22Rv1 (cell line): ENCODE results near the gene CDH16.
"Not testable (repeated sequence)": the region's sequence is repeated elsewhere in the genome, so short reads cannot be mapped to it uniquely, and the experiment has no call there.

Experiments used
- H3K27ac ChIP-seq: fragments of 450-650 bp; 2 replicates; pipeline ENCODE4 v1.5.1; 2017
- CTCF ChIP-seq: fragments of 450-650 bp; IDR thresholded peaks from 2 replicates; pipeline ENCODE4 v1.5.1; 2017; ENCODE audit warnings: mild to moderate bottlenecking
- ZFX ChIP-seq: fragments of 450-650 bp; IDR thresholded peaks from 2 replicates; pipeline ENCODE4 v1.6.1; 2017; ENCODE audit warnings: antibody characterized with exemption, borderline replicate concordance

Gene CDH16

GRCh38 chr16:66945939-66946338 lies 27.3 kb upstream of the CDH16 start:
- no peak overlapping the region for H3K27ac ChIP-seq
- TF ChIP-seq CTCF, result no peak
- no peak for TF ChIP-seq ZFX

GRCh38 chr16:66944971-66945370 lies 26.3 kb upstream of the CDH16 start:
- H3K27ac ChIP-seq, result not testable (repeated sequence)

- no peak overlapping the region for H3K27ac ChIP-seq
These were observed 25.4 kb upstream of the CDH16 start for GRCh38 chr16:66944054-66944441.

GRCh38 chr16:66943426-66944053 lies 24.9 kb upstream of the CDH16 start:
- no peak overlapping the region for H3K27ac ChIP-seq
- TF ChIP-seq CTCF (no peak), ZFX (no peak)

More at GRCh38 chr16:66944054-66944441, 25.4 kb upstream of the CDH16 start:
- TF ChIP-seq ZFX (no peak), CTCF (no peak)

GRCh38 chr16:66942981-66943380 lies 24.3 kb upstream of the CDH16 start:
- no peak for TF ChIP-seq ZFX
- TF ChIP-seq CTCF, result no peak
- no peak overlapping the region for H3K27ac ChIP-seq

- no peak overlapping the region for H3K27ac ChIP-seq
- TF ChIP-seq CTCF (no peak), ZFX (no peak)
These were observed 21.6 kb upstream of the CDH16 start for GRCh38 chr16:66940236-66940635.

- H3K27ac ChIP-seq, result no peak overlapping the region
- no peak for TF ChIP-seq CTCF
- no peak for TF ChIP-seq ZFX
These were observed 20.7 kb upstream of the CDH16 start for GRCh38 chr16:66939366-66939765.

GRCh38 chr16:66937725-66938337 lies 19.1 kb upstream of the CDH16 start:
- TF ChIP-seq CTCF (no peak), ZFX (no peak)
- H3K27ac ChIP-seq, result no peak overlapping the region
